SK-N-SH (cell line): ENCODE data around the gene CLEC7A. TPM values are rescaled to one million over a fixed set of nuclear protein-coding genes. Genes with fewer than 3 reads are reported as not detected.

ENCODE experiments used
- CTCF ChIA-PET: fragments of 300-600, 350-600 bp; formaldehyde crosslinking; extraction: SDS; loops from one replicate; lab custom pipeline; 2021; lab: Yijun Ruan, JAX
- POLR2A ChIA-PET: fragments of 350-600 bp; sonication (Branson Sonifier 250); formaldehyde crosslinking; extraction: SDS; loops from one replicate; lab custom pipeline; 2020; ENCODE audit warnings: antibody characterized with exemption, inconsistent platforms; lab: Yijun Ruan, JAX
- DNase-seq: peaks from one replicate; pipeline ENCODE4 v3.0.0; 2012
- H2AFZ ChIP-seq: fragments of 200-600 bp; sonication (generic); 2 replicates; pipeline ENCODE4 v1.8.1; 2016; ENCODE audit warnings: antibody characterized with exemption, mild to moderate bottlenecking, low read depth
- H3F3A ChIP-seq: fragments of 200-600 bp; sonication (generic); replicated peaks from 2 replicates; pipeline ENCODE3; 2016; ENCODE audit warnings: antibody characterized with exemption, mild to moderate bottlenecking; ENCODE audit not compliant: insufficient read depth
- H3K27ac ChIP-seq, 2 experiments: fragments of 200-500 bp in 1 of 2; fragments of 200-600 bp in 1 of 2; sonication (Bioruptor generic) in 1 of 2; sonication (generic), shearing (Covaris generic) in 1 of 2; 2 replicates each; pipeline versions ENCODE4 v1.5.1 to v1.6.1; 2014 to 2016; ENCODE audit warnings: low read depth in 2 of 2, inconsistent platforms in 1 of 2, low read length in 1 of 2, mild to moderate bottlenecking in 1 of 2, mixed read lengths in 1 of 2
- H3K27me3 ChIP-seq: fragments of 200-600 bp; sonication (generic), shearing (Covaris generic); 2 replicates; pipeline ENCODE4 v1.6.1; 2016; ENCODE audit warnings: mixed run types; ENCODE audit not compliant: insufficient read depth
- H3K36me3 ChIP-seq, 2 experiments: fragments of 200-500 bp in 1 of 2; fragments of 200-600 bp in 1 of 2; sonication (Bioruptor generic) in 1 of 2; sonication (generic) in 1 of 2; replicated peaks in 1 of 2; 2 replicates each; pipeline versions ENCODE3 to v1.5.1; 2014 to 2016; ENCODE audit warnings: low read length in 1 of 2, mild to moderate bottlenecking in 1 of 2; ENCODE audit not compliant: insufficient read depth in 2 of 2, control insufficient read depth in 1 of 2
- H3K4me1 ChIP-seq, 2 experiments: fragments of 200-500 bp in 1 of 2; fragments of 200-600 bp in 1 of 2; sonication (Bioruptor generic) in 1 of 2; sonication (generic), shearing (Covaris generic) in 1 of 2; 2 replicates each; pipeline versions ENCODE4 v1.5.1 to v1.6.1; 2014 to 2016; ENCODE audit warnings: low read depth in 1 of 2, low read length in 1 of 2, mixed run types in 1 of 2; ENCODE audit not compliant: insufficient read depth in 2 of 2, control insufficient read depth in 1 of 2
- H3K4me2 ChIP-seq: fragments of 200-600 bp; sonication (generic), shearing (Covaris generic); 2 replicates; pipeline ENCODE4 v1.6.1; 2017; ENCODE audit warnings: mixed run types
- H3K4me3 ChIP-seq, 2 experiments: fragments of 200-500 bp in 1 of 2; fragments of 200-600 bp in 1 of 2; sonication (Bioruptor generic) in 1 of 2; sonication (generic), shearing (Covaris generic) in 1 of 2; 2 replicates each; pipeline versions ENCODE4 v1.5.1 to v1.8.1; 2014 to 2016; ENCODE audit warnings: low read depth in 2 of 2, inconsistent platforms in 1 of 2, low read length in 1 of 2, mild to moderate bottlenecking in 1 of 2, mixed read lengths in 1 of 2, moderate library complexity in 1 of 2
- H3K79me2 ChIP-seq: fragments of 200-600 bp; sonication (generic); 2 replicates; pipeline ENCODE4 v1.8.1; 2017; ENCODE audit warnings: mild to moderate bottlenecking; ENCODE audit not compliant: insufficient read depth
- H3K9ac ChIP-seq: fragments of 200-600 bp; sonication (generic); 2 replicates; pipeline ENCODE4 v1.6.1; 2017; ENCODE audit warnings: mixed run types
- H3K9me2 ChIP-seq: fragments of 200-600 bp; sonication (generic); 2 replicates; pipeline ENCODE4 v1.6.1; 2017; ENCODE audit warnings: mixed run types
- H3K9me3 ChIP-seq: fragments of 200-600 bp; sonication (generic); 2 replicates; pipeline ENCODE4 v1.6.1; 2017; ENCODE audit warnings: mixed run types, mild to moderate bottlenecking, moderate library complexity
- H4K20me1 ChIP-seq: fragments of 200-600 bp; sonication (generic); 2 replicates; pipeline ENCODE4 v1.6.1; 2017; ENCODE audit warnings: mild to moderate bottlenecking, mixed run types; ENCODE audit not compliant: insufficient read depth
- CHD2 ChIP-seq: fragments of 150-350 bp; IDR thresholded peaks from 2 replicates; pipeline ENCODE4 v1.6.1; 2018; ENCODE audit warnings: low read length; ENCODE audit not compliant: partially characterized antibody
- EP300 ChIP-seq, 2 experiments: IDR thresholded peaks; 2 replicates each; pipeline versions ENCODE4 v1.4.0 to v1.6.1; 2012; ENCODE audit warnings: borderline replicate concordance in 1 of 2, low read depth in 1 of 2, low read length in 1 of 2
- EZH2phosphoT487 ChIP-seq: fragments of 200-600 bp; sonication (generic); IDR thresholded peaks from 2 replicates; pipeline ENCODE4 v1.6.1; 2017; ENCODE audit warnings: low read depth, mixed run types, mild to moderate bottlenecking, antibody characterized with exemption, moderate library complexity, borderline replicate concordance
- FOSL2 ChIP-seq: IDR thresholded peaks from 2 replicates; pipeline ENCODE4 v1.4.0; 2012; ENCODE audit warnings: low read depth, mild to moderate bottlenecking, moderate library complexity, borderline replicate concordance
- FOXJ3 ChIP-seq: sonication (generic); formaldehyde crosslinking; IDR thresholded peaks from 2 replicates; pipeline ENCODE4 v1.5.1; 2020; ENCODE audit warnings: mild to moderate bottlenecking, missing genetic modification reagents
- FOXM1 ChIP-seq: IDR thresholded peaks from 2 replicates; pipeline ENCODE4 v1.4.0; 2012; ENCODE audit warnings: low read depth, mild to moderate bottlenecking
- GABPA ChIP-seq: IDR thresholded peaks from 2 replicates; pipeline ENCODE4 v1.4.0; 2012; ENCODE audit warnings: low read depth, mild to moderate bottlenecking
- GATA2 ChIP-seq: sonication (generic); formaldehyde crosslinking; IDR thresholded peaks from 2 replicates; pipeline ENCODE4 v1.5.0; 2020; ENCODE audit warnings: mild to moderate bottlenecking, missing genetic modification reagents
- IRF3 ChIP-seq: fragments of 150-350 bp; IDR thresholded peaks from 2 replicates; pipeline ENCODE4 v1.6.1; 2016; ENCODE audit warnings: mild to moderate bottlenecking, low read depth, low read length
- JUND ChIP-seq: IDR thresholded peaks from 2 replicates; pipeline ENCODE4 v1.4.0; 2012
- MEF2A ChIP-seq: IDR thresholded peaks from 2 replicates; pipeline ENCODE4 v1.4.0; 2012; ENCODE audit warnings: low read depth, borderline replicate concordance
- MXI1 ChIP-seq: IDR thresholded peaks from 2 replicates; pipeline ENCODE4 v1.6.1; 2012; ENCODE audit warnings: mild to moderate bottlenecking, low read depth, low read length, improper control_type of control experiment
- NRF1 ChIP-seq: IDR thresholded peaks from 2 replicates; pipeline ENCODE4 v1.6.1; 2012; ENCODE audit warnings: low read depth, mild to moderate bottlenecking, low read length
- PBX3 ChIP-seq: IDR thresholded peaks from 2 replicates; pipeline ENCODE4; 2012
- POLR2AphosphoS5 ChIP-seq: IDR thresholded peaks from 2 replicates; pipeline ENCODE4 v1.6.1; 2012; ENCODE audit warnings: low read depth, low read length
- RAD21 ChIP-seq: IDR thresholded peaks from 2 replicates; pipeline ENCODE4 v1.6.1; 2012; ENCODE audit warnings: mild to moderate bottlenecking, low read length
- REST ChIP-seq: IDR thresholded peaks from 2 replicates; pipeline ENCODE4 v1.6.1; 2012; ENCODE audit warnings: mild to moderate bottlenecking, low read depth, low read length, moderate library complexity
- RFX5 ChIP-seq: IDR thresholded peaks from 2 replicates; pipeline ENCODE4 v1.6.1; 2012; ENCODE audit warnings: mild to moderate bottlenecking, improper control_type of control experiment, low read length
- SMC3 ChIP-seq: IDR thresholded peaks from 2 replicates; pipeline ENCODE4 v1.6.1; 2012; ENCODE audit warnings: low read depth, low read length, improper control_type of control experiment
- TEAD4 ChIP-seq: IDR thresholded peaks from 2 replicates; pipeline ENCODE4 v1.4.0; 2012; ENCODE audit warnings: mild to moderate bottlenecking, borderline replicate concordance; ENCODE audit not compliant: insufficient read depth
- USF1 ChIP-seq: IDR thresholded peaks from 2 replicates; pipeline ENCODE4 v1.4.0; 2012; ENCODE audit warnings: low read depth, borderline replicate concordance
- USF2 ChIP-seq: fragments of 150-350 bp; IDR thresholded peaks from 2 replicates; pipeline ENCODE4 v1.6.1; 2017; ENCODE audit warnings: antibody characterized with exemption, low read length, low read depth, borderline replicate concordance
- YY1 ChIP-seq: IDR thresholded peaks from 2 replicates; pipeline ENCODE4 v1.4.0; 2012; ENCODE audit warnings: low read depth, mild to moderate bottlenecking
- WGBS: methylation state at CpG from one replicate; pipeline ENCODE4 v1.1.6; 2017; ENCODE audit warnings: low lambda C conversion rate; 5-methylcytosine and 5-hydroxymethylcytosine counted together
- polyA plus RNA-seq, 3 experiments: library from polyadenylated mRNA; depleted of rRNA; stranded (reverse); fragments of >200 nt; gene quantifications; 2 replicates each; pipeline ENCODE4 v1.2.3, GENCODE V29; 2012
- TF ChIP-seq, protein P1 (sequence below): IDR thresholded peaks from 2 replicates; pipeline ENCODE4 v1.4.0; 2012; ENCODE audit warnings: low read depth
- TF ChIP-seq, protein P2 (sequence below): IDR thresholded peaks from 2 replicates; pipeline ENCODE4 v1.4.0; 2012; ENCODE audit warnings: low read depth, borderline replicate concordance

Gene CLEC7A
- polyA plus RNA-seq, 1 of the 3 experiments (the other 2 are of a cell fraction) = not detected

DNA sequence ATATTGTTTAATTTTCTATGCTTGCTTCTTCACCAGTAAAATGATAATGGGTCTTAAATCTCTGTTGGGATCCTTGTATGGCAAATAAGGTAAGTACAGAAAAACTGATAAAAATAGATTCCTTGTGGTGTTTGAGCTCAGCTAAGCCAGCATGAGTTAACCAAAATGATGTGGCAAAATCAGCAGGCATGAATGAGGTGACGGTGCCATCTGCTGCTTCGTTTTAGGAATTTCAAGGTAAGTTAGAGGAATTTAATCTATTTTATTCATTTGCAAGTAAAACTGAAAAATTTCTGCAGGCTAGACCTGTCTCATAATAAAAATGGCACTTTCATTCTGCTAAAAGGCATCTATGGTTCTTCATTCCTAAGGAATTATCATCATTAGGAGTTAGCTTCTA, 10.0 kb upstream of the CLEC7A start:
- ChIA-PET CTCF (interaction anchor here (0.6 to 3.4 kb wide), 9 partner anchors 13 to 397 kb away, joined by 3 to 23 read pairs (median 4); partner anchors contain the start of gene CLEC12B), POLR2A (no interaction called here)
- Histone ChIP-seq H3F3A (no peaks in the 10 kb centered on the region), H3K9me3 (no peaks in the 10 kb centered on the region), H4K20me1 (no peaks in the 10 kb centered on the region), H3K27ac (no peak overlapping the region), H3K4me2 (no peak overlapping the region), H2AFZ (no peak overlapping the region), H3K36me3 (no peaks in the 10 kb centered on the region), H3K9me2 (no peaks in the 10 kb centered on the region), H3K4me3 (no peak overlapping the region), H3K4me1 (no peaks in the 10 kb centered on the region), H3K27me3 (peaks cover 18% of the 10 kb centered on the region; the same call in 1 of the 2 replicates), H3K9ac (no peak overlapping the region), H3K79me2 (no peaks in the 10 kb centered on the region)
- WGBS = 4% methylated on average over 2 of the region's 2 CpGs
- DNase-seq = peak; percentile 10
- TF ChIP-seq PBX3 = no peak
- no peak for TF ChIP-seq FOXJ3 (CRISPR knock-in tag)
- no peak for TF ChIP-seq JUND
- no peak for TF ChIP-seq TEAD4
- no peak for TF ChIP-seq YY1
- no peak for TF ChIP-seq EZH2phosphoT487
- TF ChIP-seq IRF3 = no peak
- TF ChIP-seq, protein P1, sequence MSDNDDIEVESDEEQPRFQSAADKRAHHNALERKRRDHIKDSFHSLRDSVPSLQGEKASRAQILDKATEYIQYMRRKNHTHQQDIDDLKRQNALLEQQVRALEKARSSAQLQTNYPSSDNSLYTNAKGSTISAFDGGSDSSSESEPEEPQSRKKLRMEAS = no peak
- no peak for TF ChIP-seq MXI1
- TF ChIP-seq FOXM1 = no peak
- TF ChIP-seq EP300 (IDR thresholded peaks at IDR 0.05; ENCODE audit: borderline replicate concordance in 1 of 2, low read depth in 1 of 2, low read length in 1 of 2) = no peak
- TF ChIP-seq CHD2 = no peak
- no peak for TF ChIP-seq GABPA
- TF ChIP-seq NRF1 = no peak
- TF ChIP-seq REST = no peak
- TF ChIP-seq SMC3 = peak; percentile 34; the same call in 1 of the 2 replicates
- peak; percentile 67 for TF ChIP-seq RAD21
- no peak for TF ChIP-seq GATA2 (CRISPR knock-in tag)
- no peak for TF ChIP-seq POLR2AphosphoS5
- no peak for TF ChIP-seq RFX5
- TF ChIP-seq USF1 = no peak
- TF ChIP-seq, protein P2, sequence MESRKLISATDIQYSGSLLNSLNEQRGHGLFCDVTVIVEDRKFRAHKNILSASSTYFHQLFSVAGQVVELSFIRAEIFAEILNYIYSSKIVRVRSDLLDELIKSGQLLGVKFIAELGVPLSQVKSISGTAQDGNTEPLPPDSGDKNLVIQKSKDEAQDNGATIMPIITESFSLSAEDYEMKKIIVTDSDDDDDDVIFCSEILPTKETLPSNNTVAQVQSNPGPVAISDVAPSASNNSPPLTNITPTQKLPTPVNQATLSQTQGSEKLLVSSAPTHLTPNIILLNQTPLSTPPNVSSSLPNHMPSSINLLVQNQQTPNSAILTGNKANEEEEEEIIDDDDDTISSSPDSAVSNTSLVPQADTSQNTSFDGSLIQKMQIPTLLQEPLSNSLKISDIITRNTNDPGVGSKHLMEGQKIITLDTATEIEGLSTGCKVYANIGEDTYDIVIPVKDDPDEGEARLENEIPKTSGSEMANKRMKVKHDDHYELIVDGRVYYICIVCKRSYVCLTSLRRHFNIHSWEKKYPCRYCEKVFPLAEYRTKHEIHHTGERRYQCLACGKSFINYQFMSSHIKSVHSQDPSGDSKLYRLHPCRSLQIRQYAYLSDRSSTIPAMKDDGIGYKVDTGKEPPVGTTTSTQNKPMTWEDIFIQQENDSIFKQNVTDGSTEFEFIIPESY = no peak
- no peak for TF ChIP-seq FOSL2
- no peak for TF ChIP-seq USF2
- TF ChIP-seq MEF2A = no peak
